HT1080 (cell line): Measurements from ENCODE around the gene PHF20. TPM values are rescaled to one million over a fixed set of nuclear protein-coding genes. Genes with fewer than 3 reads are reported as not detected.
"Not testable (repeated sequence)": the region's sequence is repeated elsewhere in the genome, so short reads cannot be mapped to it uniquely, and the experiment has no call there.

Source experiments
- DNase-seq: peaks from one replicate; pipeline ENCODE4 v3.0.0-alpha.2; 2015; ENCODE audit warnings: low read depth
- total RNA-seq: library from RNA; depleted of rRNA; stranded (reverse); fragments of >200 nt; shearing (Covaris generic); gene quantifications from 2 replicates; pipeline ENCODE4 v1.2.3, GENCODE V29; 2014

Gene PHF20
- total RNA-seq, 1 experiment from 2014 or later: 28.6 TPM

DNA sequence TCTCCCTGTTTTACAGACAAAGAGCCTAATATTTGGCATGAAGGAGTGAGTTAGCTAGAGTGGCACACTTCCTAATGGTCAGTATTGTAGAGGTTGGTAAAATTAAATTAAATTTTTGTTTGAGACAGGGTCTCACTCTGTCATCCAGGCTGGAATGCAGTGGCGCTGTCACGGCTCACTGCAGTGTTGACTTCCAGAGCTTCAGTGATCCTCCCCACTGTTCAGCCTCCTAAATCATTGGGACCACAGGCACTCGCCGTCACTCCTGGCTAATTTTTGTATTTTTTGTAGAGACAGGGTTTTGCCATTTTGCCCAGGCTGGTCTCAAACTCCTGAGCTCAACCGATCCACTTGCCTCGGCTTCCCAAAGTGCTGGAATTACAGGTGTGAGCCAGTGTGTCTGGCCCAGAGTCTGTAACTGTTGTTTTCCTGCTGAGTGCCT lies 111.5 kb downstream of the PHF20 start:
- DNase-seq: peak; percentile 27

DNA sequence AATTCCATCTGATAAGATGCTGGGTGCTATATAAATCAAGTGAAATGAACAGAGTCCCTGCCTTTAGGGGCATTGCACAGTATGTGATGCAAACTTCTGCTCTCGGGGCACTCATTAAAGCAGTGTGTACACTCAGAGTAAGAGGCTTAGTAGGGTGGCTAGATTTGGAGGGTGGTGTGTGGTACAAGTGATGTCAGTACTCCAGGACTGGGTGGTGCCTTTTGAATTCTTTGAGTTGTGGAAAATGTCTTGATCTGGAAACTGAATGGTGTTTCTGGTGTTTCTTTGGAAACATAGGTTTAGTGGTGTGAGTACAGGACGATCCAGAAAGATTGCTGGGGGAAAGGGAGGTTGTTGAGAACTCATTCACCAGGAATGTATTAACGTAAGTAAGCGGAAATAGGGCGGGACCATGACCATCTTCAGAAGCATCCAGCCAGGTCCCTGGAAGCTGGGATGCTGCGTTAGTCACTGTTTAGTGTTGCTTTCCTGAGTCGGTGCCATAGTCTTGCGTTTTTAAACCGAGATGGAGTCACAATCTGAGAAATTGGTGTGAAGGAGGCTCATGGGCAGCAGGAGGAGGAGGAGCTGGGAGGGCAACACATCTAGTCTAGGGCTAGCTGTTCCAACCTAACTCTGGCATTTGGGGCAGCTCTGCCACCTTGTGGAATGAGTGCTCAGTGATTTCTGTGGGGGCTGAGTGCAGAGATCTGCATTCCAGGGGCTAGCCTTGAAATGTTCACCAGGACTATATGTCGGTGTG lies 112.1 kb downstream of the PHF20 start:
- DNase-seq: peak; percentile 100

GRCh38 chr20:35884541-35884865 lies 112.7 kb downstream of the PHF20 start:
- no peak for DNase-seq

GRCh38 chr20:35885212-35885611 lies 113.4 kb downstream of the PHF20 start:
- DNase-seq: no peak

DNA sequence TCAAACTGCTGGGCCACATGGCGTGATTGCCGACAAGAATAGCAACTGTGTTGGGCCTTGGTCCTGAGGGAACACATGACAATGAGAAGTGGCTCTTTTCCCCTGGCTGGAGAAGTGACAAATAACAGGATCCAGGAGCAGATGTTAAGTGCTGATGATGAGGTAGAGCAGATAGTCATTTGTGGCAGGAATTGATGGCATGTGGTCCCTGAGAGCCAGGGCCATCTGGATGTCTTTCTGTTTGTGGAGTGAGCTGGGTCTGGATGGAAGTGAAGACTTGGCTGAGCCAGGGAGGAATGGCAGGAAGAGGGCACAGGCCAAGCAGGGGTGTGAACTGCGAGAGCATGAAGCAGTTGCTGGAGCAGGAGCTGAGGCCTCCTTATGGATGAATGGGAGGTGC lies 114.7 kb downstream of the PHF20 start:
- DNase-seq: no peak

DNA sequence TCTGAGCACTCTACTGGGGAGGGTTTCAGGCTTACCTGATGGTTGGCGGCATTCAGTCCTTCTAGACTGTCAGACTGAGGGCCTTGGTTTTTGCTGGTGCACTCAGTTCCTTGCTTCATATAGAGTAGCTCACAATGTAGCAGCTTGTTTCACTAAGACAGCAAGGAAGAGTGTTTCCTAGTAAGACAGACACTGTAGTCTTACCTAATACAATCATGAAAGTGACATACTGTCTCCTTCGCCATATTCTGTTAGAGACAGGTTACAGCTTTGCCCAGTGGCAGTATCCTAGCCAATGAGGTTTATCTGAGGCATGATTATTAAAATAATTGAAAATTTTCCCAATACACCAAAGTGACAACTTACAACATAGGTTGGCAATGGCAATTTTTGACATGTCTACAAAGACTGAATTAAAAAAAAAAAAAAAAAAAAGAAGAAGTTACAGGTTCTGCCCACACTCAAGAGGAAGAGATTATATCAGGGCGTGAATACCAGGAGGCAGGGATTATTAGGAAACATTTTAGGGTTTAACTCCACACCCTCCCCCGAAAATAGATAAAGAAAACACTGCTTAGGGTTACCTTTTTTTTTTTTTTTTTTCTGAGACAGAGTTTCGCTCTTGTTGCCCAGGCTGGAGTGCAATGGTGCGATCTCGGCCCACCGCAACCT lies 115.7 kb downstream of the PHF20 start:
- DNase-seq: no peak

- no peak for DNase-seq
Observed at GRCh38 chr20:35888657-35889056, 116.8 kb downstream of the PHF20 start.

DNA sequence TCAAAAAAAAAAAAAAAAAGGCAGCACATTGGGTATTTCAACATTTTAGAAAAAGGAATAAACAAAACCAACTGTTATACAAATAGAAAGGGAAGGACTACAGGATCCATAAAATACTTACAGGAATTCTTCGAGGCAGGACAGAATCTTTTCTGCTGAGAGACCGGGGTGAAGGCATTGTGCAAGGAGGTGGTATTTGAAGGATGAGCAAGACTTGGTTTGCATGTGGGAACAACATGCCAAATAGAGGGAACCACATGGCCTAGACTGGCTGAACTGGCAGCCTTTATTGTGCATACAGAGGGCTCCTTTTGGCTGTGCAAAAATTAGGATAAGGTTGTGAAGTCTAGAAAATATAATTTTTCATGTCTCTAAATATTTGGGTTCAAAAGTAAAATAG lies 119.6 kb downstream of the PHF20 start:
- DNase-seq: no peak

DNA sequence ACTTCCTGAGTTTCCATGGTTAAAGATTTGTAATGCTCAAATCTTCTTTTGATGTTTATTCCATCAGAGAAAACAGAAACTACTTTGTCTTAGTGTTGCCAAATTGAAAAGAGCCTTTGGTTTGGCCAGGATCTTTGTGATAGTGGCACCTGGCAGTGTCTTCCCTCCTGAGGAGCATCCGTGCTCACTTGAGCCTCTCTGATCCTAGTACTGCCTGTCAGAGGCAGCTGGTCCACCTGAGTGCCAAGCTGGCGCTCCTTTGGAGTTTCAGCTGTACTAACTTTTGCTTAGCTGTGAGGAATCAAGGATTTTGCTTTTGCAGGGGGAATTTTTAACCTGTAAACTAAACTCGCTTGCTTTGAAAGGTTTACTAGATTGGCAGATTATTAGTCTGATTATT lies 121.1 kb downstream of the PHF20 start:
- DNase-seq: no peak

GRCh38 chr20:35893942-35894341 lies 122.1 kb downstream of the PHF20 start:
- no peak for DNase-seq

- DNase-seq: not testable (repeated sequence)
Observed at GRCh38 chr20:35895516-35895915, 123.7 kb downstream of the PHF20 start.

GRCh38 chr20:35899064-35899463 lies 127.2 kb downstream of the PHF20 start:
- no peak for DNase-seq

GRCh38 chr20:35901230-35901629 lies 129.4 kb downstream of the PHF20 start:
- not testable (repeated sequence) for DNase-seq

GRCh38 chr20:35901678-35902544 lies 130.1 kb downstream of the PHF20 start:
- peak; percentile 95 for DNase-seq

DNA sequence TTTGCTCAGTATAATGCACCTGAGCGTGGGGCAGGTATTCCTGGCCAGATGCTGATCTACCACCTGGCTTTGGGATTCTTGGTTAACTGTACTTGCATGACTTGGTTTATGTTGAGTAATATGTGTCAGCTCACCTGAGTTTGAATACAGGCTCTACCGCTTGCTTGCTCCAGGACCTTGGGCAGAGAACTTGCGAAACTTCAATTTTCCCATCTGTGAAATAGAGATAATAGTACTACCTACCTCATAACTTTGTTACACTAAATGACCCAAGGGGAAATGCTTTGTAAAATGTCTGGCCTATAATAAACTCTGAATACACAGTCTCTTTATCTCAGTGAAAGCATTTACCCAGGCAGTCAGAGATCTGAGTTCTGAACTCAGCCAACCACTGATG lies 130.7 kb downstream of the PHF20 start:
- DNase-seq: no peak

- DNase-seq: no peak
Observed at GRCh38 chr20:35903843-35904242, 132.0 kb downstream of the PHF20 start.

DNA sequence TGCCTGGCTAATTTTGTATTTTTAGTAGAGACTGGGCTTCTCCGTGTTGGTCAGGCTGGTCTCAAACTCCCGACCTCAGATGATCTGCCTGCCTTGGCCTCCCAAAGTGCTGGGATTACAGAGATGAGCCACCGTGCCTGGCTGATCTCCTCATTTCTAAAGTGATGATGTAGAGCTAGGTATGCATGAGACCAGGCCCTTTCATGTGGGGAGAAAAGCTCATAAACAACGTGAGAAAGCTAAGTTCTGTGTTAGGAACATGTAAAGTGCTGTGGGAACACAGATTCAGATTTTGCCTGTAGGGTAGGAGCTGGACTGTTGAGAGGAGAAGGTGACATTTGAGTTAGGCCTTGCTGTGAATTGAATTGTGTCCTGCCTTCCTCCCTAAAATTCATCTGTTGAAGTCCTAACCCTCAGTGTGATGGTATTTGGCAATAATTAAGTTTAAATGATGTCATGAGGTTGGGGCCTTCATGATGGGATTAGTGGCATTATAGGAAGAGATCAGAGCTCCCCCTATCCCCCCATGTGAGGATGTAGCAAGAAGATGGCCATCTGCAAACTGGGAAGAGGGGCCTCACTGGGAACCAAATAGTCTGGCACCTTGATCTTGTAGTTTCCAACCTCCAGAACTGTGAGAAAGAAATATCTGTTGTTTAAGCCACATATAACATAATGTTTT lies 133.3 kb downstream of the PHF20 start:
- DNase-seq: no peak

GRCh38 chr20:35907017-35907701 lies 135.3 kb downstream of the PHF20 start:
- no peak for DNase-seq

GRCh38 chr20:35908007-35908406 lies 136.2 kb downstream of the PHF20 start:
- DNase-seq: no peak

DNA sequence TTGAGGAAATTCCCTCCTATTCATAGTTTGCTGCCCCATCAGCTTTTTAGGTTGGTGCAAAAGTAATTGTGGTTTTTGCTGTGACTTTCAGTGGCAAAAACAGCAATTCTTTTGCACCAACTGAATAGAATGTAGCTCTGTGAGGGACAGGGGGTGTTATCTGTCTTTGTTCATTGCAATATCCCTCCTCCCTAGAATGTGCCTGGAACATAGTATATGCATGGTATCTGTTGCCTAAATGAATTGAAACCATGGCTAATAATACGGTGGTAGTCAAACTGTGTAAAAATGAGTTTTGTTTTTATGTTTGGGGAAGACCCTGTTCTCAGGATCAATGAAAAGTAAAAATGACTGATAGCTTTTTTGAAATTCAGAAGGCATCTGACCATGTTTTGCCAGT lies 137.4 kb downstream of the PHF20 start:
- DNase-seq: no peak

DNA sequence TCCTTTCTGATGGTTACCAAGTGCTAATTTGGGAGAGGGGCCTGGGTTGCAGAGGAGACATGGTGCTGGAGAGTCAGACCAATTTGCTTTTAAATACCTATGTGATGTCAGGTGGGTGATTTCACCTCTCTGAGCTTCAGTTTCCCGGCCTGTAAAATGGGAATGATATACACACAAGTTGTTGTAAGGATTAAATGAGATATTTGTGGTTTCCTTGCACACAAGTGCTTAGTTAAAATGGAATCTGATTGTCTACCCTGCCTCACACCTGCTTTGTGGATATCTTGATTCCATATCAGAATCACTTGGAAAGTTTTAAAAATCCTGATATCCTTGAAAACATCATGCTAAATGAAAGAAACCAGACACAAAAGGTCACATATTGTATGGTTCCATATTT lies 138.0 kb downstream of the PHF20 start:
- DNase-seq: no peak
